NCI-H748 (cell line): ENCODE data around the gene ERC1.
A peak's percentile ranks its signal among the peaks of the same experiment; 100 is the strongest.

Experiments used
- DNase-seq: peaks from one replicate; lab custom pipeline; 2025; ENCODE audit not compliant: unreplicated experiment; lab: John Stamatoyannopoulos, UW

Gene ERC1

GRCh38 chr12:1428671-1429070 is 437.6 kb downstream of the ERC1 start:
- DNase-seq: no peak

DNA sequence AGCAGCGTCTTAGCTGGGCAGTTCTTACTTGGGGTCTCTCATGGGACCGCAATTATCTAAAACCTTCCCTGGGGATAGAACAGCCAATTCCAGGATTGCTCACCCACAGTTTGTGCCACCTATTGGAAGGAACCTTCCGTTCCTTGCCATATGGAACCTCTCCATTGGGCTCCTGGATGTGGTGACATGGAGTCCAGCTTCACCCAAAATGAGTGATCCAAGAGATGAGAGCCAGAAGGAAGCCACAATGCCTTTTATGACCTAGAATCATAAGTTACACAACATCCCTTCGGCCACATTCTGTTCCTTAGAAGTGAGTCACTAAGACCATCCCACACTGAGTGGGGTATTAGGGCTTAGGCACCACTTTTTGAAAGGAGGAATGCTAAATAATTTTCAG is 439.0 kb downstream of the ERC1 start:
- DNase-seq: no peak

DNA sequence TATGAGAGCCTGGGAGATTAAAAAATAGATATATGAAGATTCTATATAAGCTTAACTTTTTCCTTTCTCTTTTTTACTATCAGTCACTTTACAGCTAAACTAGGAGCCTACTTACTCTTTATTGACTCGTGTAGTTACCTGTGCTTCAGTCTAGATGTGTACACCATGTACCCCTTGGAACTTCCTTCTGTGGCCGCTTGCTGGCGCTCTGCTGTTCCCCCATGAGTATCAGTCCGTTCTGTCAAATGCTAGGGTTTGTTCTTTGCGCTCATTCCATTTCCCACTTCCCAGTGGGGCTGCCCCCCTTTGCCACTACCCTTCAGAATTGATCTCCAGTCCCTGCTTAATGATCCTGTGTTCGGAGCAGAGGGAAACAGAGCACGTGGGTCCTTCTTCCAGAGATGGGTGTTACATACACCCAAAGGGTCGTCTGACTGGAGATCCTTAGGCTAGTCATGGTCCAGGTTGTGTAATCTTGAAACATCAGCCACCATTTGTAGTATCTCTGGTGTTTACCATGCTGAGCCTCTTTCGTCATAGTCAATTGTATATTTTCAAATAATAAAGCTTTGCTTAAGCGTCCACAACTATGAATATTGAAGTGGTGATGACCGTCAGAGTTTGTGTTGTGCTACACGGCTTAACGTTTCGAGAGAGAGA is 443.4 kb downstream of the ERC1 start:
- DNase-seq: no peak

- DNase-seq: no peak
Measured at GRCh38 chr12:1435044-1435443, 444.0 kb downstream of the ERC1 start.

DNA sequence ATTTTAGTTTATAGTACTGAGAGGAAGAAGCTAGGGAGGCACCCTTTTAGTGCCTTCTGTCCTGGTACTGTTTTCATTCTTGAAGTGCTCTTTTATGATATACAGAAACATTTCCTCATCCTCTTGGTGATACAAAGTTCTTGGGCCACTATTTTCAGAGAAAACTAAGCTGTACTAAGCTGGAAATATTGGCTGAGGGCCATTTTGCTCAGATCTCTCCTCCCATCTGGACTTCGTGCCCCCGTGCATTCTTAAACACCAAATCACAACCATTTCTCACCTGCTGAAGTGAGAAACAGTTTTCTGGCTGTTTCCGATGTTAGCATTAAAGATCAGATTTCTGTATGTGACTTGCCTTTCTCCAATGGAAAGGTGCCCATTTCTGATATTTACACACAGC is 444.4 kb downstream of the ERC1 start:
- DNase-seq: no peak

GRCh38 chr12:1436015-1436414 is 445.0 kb downstream of the ERC1 start:
- no peak for DNase-seq

- no peak for DNase-seq
Measured at GRCh38 chr12:1436981-1437380, 446.0 kb downstream of the ERC1 start.

- DNase-seq: no peak
Measured at GRCh38 chr12:1439201-1439600, 448.2 kb downstream of the ERC1 start.

GRCh38 chr12:1439687-1440086 is 448.7 kb downstream of the ERC1 start:
- no peak for DNase-seq

- no peak for DNase-seq
Measured at GRCh38 chr12:1443421-1444141, 452.6 kb downstream of the ERC1 start.

- no peak for DNase-seq
Measured at GRCh38 chr12:1444142-1444516, 453.1 kb downstream of the ERC1 start.

GRCh38 chr12:1445807-1446206 is 454.8 kb downstream of the ERC1 start:
- DNase-seq: no peak

GRCh38 chr12:1448336-1448735 is 457.3 kb downstream of the ERC1 start:
- no peak for DNase-seq

DNA sequence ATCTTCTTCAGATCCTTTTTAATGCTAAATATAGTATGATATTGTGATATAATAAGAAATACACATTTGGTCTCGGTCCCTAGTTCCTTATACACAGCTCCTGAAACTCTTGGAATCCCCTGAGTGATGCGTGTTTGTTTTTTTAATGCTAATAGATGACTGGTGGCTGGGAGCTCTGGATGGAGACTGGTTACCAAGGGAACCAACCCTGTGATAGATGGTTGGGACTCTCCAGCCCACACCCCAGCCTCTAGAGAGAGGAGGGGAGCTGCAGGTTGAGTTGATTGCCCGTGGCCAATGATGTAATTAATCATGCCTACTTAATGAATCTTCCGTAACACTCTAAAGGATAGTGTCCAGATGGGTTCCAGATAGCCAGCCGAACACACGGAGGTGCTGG is 462.8 kb downstream of the ERC1 start:
- DNase-seq: peak; percentile 6

DNA sequence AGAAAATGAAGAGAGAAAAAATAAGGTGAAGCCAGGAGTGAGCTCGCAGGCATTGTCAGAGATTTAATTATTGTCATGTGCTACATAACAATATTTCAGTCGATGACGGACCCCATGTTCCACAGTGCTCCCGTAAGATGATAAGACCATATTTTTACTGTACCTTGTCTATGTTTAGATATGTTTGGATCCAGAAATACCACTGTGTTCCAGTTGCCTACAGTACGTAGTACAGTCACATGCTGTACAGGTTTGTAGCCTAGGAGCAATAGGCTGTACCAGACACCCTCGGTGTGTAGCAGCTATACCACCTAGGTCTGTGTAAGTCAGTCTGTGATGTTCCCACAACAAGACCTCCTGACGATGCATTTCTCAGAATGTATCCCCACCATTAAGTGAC is 465.9 kb downstream of the ERC1 start:
- no peak for DNase-seq

DNA sequence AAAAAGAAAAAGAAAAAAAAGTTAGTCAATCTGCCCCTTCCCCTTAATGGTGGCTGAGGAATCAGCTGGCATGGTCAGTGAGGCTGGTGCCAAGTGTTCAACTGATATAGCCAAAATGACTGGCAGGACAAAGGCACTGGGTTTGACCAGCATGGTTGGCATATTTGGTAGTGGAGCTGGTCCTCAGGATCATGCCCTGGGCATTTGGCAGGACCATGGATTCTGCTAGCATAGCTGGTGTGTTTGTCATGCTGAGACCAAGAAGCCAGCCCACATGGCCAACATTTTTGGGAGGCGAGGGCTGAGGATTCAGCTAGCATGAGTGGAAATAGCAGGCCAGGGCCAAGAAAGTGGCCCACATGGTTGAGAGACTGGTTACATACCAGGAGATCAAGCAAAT is 466.9 kb downstream of the ERC1 start:
- DNase-seq: no peak

- DNase-seq: no peak
Measured at GRCh38 chr12:1459339-1459738, 468.3 kb downstream of the ERC1 start.

DNA sequence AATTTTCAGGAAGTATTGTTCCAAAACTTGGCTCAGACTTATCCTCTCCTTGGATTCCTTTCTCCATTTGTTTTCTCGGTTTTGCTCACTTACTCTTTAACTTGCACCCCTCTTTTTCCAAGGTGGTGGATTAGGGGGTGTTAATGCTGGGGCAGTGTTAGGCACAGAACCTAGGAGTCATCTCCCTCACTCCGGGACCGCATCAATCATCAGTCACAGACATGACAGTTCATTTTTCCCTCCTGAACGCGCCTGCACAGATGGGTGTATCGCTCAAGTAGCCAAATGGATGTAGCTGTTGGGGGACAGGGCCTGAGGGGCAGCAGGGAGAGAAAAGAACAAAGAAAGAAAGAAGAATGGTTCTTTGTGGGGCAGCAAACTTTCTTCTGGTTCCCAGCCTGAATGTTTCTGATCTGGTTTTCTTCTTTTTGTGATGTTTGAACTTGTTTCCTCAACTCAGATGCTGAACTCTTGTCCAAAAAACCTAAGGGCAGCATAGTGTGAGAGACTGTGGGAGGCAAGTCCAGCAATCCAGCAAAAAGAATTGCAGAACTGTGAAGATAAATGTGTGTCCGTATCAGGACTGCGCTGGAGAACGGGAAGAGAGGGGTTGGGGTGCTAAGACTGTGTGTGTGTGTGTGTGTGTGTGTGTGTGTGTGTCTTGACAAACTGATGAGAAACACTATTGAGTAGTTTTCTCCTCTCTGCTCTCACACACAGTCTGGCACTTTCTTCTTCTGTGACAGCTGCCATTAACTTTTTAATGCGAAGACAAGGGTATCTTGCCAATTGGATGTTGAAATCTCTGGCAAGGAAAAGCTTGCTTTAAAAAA is 472.3 kb downstream of the ERC1 start:
- no peak for DNase-seq

DNA sequence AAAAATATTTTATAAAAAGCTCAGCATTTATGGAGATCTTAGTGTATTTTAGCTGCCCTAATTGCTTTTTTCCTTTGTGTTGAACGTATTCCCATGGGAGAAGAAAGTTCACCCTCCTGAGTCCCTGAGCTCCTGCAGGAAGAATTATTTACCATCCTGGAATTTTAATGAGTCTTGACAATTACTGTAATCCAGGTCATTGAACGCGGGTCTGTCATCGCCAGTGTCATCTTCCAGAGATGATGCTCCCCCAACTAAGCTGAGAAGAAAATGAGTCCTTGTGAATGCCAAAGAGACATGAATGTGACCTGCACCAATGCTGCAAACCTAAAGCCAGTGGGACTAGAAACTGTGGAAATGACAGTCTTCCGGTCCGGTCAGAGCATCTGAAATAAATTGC is 473.9 kb downstream of the ERC1 start:
- DNase-seq: no peak

GRCh38 chr12:1465990-1466389 is 475.0 kb downstream of the ERC1 start:
- no peak for DNase-seq

GRCh38 chr12:1466481-1467154 is 475.6 kb downstream of the ERC1 start:
- DNase-seq: no peak

DNA sequence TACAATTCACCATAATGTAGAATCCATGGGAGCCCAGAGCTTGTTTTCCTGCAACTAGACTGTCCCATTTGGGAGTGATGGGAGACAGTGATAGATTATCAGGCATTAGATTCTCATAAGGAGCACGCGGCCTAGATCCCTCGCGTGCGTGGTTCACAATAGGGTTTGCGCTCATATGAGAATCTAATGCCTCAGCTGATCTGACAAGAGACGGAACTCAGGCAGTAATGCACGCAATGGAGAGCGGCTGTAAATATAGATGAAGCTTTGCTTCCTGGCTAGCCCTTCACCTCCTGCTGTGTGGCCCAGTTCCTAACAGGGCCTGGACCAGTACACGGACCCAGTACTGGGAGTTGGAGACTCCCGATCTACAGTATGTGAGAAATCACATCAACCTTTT is 476.7 kb downstream of the ERC1 start:
- DNase-seq: no peak
